ENCODE data around the gene SYT14.
"Not testable (repeated sequence)": the region's sequence is repeated elsewhere in the genome, so short reads cannot be mapped to it uniquely, and the experiment has no call there.

The SYT14 gene

GRCh38 chr1:210189426-210189825, 251.4 kb downstream of the SYT14 start:
- no peaks in the 10 kb centered on the region for H3K27me3 ChIP-seq (ENCODE audit: insufficient read depth, poor library complexity, severe bottlenecking)
- no peak for ATAC-seq (ENCODE audit: low read depth)
- no peaks in the 10 kb centered on the region for H3K9me3 ChIP-seq (ENCODE audit: severe bottlenecking)
- no peak overlapping the region for H3K4me3 ChIP-seq (ENCODE audit: severe bottlenecking)
- no peaks in the 10 kb centered on the region for H3K36me3 ChIP-seq (ENCODE audit: low read depth)
- H3K27ac ChIP-seq (ENCODE audit: poor library complexity, severe bottlenecking): no peak overlapping the region
- no peak for TF ChIP-seq CTCF (IDR thresholded peaks at IDR 0.05; ENCODE audit: poor library complexity, severe bottlenecking)
- no peak for DNase-seq (ENCODE audit: low spot score)
- no peaks in the 10 kb centered on the region for H3K4me1 ChIP-seq (ENCODE audit: insufficient read depth, poor library complexity, severe bottlenecking)

GRCh38 chr1:210195635-210196160, 257.7 kb downstream of the SYT14 start:
- Histone ChIP-seq H3K36me3 (ENCODE audit: low read depth) (no peaks in the 10 kb centered on the region), H3K27ac (ENCODE audit: poor library complexity, severe bottlenecking) (no peak overlapping the region), H3K27me3 (ENCODE audit: insufficient read depth, poor library complexity, severe bottlenecking) (no peaks in the 10 kb centered on the region), H3K9me3 (ENCODE audit: severe bottlenecking) (no peaks in the 10 kb centered on the region), H3K4me3 (ENCODE audit: severe bottlenecking) (no peak overlapping the region), H3K4me1 (ENCODE audit: insufficient read depth, poor library complexity, severe bottlenecking) (no peaks in the 10 kb centered on the region)
- DNase-seq (ENCODE audit: low spot score) (no peak), ATAC-seq (ENCODE audit: low read depth) (no peak)
- TF ChIP-seq CTCF (IDR thresholded peaks at IDR 0.05; ENCODE audit: poor library complexity, severe bottlenecking): no peak

- not testable (repeated sequence) for ATAC-seq (ENCODE audit: low read depth); H3K36me3 ChIP-seq (ENCODE audit: low read depth); DNase-seq (ENCODE audit: low spot score); H3K27me3 ChIP-seq (ENCODE audit: insufficient read depth, poor library complexity, severe bottlenecking); H3K27ac ChIP-seq (ENCODE audit: poor library complexity, severe bottlenecking); H3K9me3 ChIP-seq (ENCODE audit: severe bottlenecking); H3K4me3 ChIP-seq (ENCODE audit: severe bottlenecking); H3K4me1 ChIP-seq (ENCODE audit: insufficient read depth, poor library complexity, severe bottlenecking)
Measured at GRCh38 chr1:210196266-210196665, 258.2 kb downstream of the SYT14 start.

GRCh38 chr1:210198840-210199239, 260.8 kb downstream of the SYT14 start:
- Histone ChIP-seq H3K36me3 (ENCODE audit: low read depth) (no peaks in the 10 kb centered on the region), H3K4me1 (ENCODE audit: insufficient read depth, poor library complexity, severe bottlenecking) (no peaks in the 10 kb centered on the region), H3K27ac (ENCODE audit: poor library complexity, severe bottlenecking) (no peak overlapping the region), H3K27me3 (ENCODE audit: insufficient read depth, poor library complexity, severe bottlenecking) (no peaks in the 10 kb centered on the region), H3K9me3 (ENCODE audit: severe bottlenecking) (no peaks in the 10 kb centered on the region), H3K4me3 (ENCODE audit: severe bottlenecking) (no peak overlapping the region)
- no peak for ATAC-seq (ENCODE audit: low read depth)
- no peak for DNase-seq (ENCODE audit: low spot score)
- no peak for TF ChIP-seq CTCF (IDR thresholded peaks at IDR 0.05; ENCODE audit: poor library complexity, severe bottlenecking)

GRCh38 chr1:210200124-210200736, 262.2 kb downstream of the SYT14 start:
- H3K4me1 ChIP-seq (ENCODE audit: insufficient read depth, poor library complexity, severe bottlenecking): no peaks in the 10 kb centered on the region
- DNase-seq (ENCODE audit: low spot score) (no peak), ATAC-seq (ENCODE audit: low read depth) (no peak)
- no peak overlapping the region for H3K27ac ChIP-seq (ENCODE audit: poor library complexity, severe bottlenecking)
- H3K36me3 ChIP-seq (ENCODE audit: low read depth): no peaks in the 10 kb centered on the region
- no peaks in the 10 kb centered on the region for H3K9me3 ChIP-seq (ENCODE audit: severe bottlenecking)
- TF ChIP-seq CTCF (IDR thresholded peaks at IDR 0.05; ENCODE audit: poor library complexity, severe bottlenecking): peak; percentile 2
- H3K27me3 ChIP-seq (ENCODE audit: insufficient read depth, poor library complexity, severe bottlenecking): no peaks in the 10 kb centered on the region
- no peak overlapping the region for H3K4me3 ChIP-seq (ENCODE audit: severe bottlenecking)
